Fibroblast of skin of right quadriceps (primary cell): ENCODE results near the gene SGCD.

Experiments
- DNase-seq: peaks from one replicate; pipeline ENCODE4 v3.0.0-alpha.2; 2013

Gene SGCD

DNA sequence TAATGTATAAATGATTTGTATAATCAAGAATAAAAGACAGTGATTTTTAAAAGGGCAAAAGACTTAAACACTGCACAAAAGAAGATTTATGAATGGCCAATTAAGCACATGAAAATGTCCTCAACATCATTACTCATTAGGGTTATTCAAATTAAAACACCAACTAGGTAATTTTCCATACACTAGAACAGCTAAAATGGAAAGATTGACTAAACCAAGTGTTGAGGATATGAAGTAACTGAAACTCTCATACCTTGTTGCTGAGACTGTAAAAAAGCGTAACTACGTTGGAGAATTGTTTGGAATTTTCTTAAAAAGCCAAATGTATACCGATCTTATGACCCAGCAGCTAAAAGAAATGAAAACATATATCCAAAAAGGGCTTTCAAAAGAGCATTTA is 144.9 kb downstream of the SGCD start:
- DNase-seq: no peak

- DNase-seq: peak; percentile 55
Observed at GRCh38 chr5:156473269-156473908, 146.4 kb downstream of the SGCD start.

DNA sequence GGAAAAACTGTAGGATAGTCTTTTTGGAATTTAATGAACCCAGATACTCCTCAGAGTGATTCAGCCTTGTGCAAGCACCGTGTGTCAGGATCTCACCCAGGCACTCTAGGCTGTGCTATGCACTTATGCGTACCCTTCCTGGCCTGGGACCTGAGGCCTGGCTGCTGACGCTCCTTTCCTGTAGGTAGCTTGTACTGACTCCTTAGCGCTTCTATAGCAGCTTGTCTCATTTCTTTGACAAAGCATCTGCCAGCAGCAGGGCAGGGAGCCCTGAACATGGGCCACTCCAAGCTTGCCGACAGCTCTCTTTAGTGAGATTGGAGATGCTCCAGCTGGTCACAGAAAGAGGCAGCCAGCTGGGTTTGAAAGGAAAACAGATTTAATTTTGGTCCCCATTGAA is 147.3 kb downstream of the SGCD start:
- peak; percentile 38 for DNase-seq

DNA sequence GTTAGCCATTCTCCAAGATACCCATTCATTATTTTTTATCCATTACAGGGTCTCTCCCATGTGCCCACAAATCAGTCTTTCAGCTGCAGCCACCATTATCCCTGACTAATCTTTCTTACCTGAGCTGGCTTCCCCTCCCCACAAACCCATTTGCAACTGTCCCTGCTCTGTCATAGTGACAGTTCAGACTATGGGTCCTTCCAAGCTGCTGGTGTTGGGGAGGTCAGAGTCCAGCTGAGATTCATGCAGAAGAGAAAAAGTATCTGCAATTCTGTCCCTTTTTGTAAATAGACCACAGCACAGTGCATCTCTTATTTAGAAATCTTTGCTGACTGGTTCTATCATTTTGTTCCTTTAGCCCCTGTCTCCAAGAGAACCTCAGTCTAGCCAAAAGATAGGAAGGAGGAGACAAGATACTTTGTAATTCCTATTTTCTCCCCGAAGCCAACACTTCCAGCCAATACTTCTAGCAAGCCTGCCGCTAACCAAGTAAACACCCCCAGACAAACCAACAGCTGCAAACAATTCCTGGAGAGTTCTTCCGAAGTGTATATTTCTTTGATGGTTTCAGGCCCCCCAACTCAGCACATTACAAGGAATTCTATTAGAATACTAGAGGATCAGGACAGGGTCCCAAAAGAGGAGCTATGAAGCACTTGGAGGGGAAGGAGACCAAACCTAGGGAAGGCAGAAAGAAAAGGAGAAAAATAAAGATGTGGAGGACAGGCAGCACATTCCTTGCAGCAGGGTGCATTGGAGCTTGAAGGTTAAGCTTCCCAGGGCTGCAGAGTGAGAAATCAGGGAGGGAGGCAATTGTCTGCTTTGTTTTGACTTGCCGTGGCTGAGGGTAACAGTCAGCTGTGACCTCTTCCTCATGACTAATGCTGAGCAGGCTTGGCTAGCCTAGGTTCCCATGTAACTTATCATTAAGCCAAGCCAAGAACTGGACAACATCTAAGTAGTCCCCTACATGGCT is 148.5 kb downstream of the SGCD start:
- DNase-seq: peak; percentile 79

DNA sequence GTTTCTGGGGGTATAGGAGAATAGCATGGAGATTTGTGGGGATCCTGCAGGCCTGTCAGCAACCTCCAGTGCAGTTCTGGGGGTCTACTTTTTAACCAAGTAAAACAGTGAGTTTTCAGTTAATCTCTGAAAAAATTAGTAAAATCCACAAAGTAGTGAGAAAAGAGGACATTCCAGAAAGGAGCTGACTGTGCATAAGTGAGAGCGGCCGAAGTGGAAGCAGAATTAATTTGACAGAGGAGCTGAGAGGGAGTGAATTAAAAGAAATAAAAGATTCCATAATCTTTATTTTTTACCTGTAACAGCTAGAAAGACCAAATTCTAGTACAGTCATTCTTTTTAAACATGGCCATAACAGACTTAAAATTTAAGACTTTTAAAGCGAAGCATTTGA is 149.2 kb downstream of the SGCD start:
- no peak for DNase-seq

DNA sequence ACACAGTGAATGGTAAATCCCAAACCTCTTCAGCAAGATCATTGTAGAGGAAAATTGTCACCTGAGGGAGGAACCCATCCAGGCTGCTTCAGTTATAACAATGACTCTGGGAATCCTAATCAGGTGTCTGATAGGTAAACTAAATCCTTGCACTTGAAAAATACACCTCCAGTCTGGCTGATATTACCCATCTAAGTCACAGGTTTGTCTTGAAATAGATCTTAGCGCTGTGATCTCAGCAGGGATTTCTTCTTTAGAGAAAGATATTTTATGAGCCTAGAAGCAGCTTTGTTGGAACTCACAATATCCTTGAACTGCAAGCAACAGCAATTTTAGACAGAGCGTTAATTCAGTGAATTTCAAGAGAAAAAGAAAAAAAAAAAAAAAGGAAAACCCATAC is 149.7 kb downstream of the SGCD start:
- no peak for DNase-seq

- DNase-seq: no peak
Observed at GRCh38 chr5:156477196-156477595, 150.2 kb downstream of the SGCD start.

- peak; percentile 83 for DNase-seq
Observed at GRCh38 chr5:156479849-156480248, 152.9 kb downstream of the SGCD start.

DNA sequence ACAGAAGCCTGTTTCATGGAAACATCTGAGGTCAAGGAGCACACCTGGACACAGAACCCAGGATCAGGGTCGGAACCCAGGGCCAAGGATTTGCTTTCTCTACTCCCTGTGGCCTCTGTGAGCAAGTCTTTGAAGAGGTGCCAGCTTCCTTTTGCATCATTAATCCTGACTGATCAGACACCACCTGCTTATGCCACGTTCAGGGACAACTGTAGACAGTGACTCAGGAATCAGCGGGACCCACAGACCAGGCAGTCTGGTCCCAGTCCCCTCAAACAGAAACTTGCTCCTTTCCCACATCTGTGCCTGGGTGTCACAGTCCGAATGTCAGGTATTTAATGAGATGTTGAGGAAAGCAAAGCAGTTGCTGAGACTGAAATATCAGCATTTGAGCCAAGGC is 154.8 kb downstream of the SGCD start:
- no peak for DNase-seq

GRCh38 chr5:156482818-156483217 is 155.9 kb downstream of the SGCD start:
- DNase-seq: no peak

GRCh38 chr5:156486394-156487238 is 159.7 kb downstream of the SGCD start:
- no peak for DNase-seq

- DNase-seq: no peak
Observed at GRCh38 chr5:156491766-156492165, 164.8 kb downstream of the SGCD start.

DNA sequence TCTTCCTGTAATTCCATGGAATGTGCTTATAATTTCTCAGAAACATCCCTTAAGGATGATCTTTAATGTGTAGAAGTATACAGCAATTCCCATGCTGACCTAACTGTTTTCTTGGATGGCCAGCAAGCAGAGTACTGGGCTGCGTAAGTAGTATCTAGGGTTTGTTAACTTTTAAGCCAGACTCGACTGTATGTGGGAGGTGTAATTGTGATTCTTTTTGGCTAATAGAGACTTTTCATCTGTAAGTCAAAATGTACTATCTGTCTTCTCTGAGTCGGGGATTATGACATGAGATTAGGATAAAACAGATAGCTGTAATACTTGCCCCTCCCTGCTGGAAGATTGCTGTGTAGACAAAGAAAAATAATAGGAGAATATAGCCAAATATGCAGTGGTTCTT is 169.3 kb downstream of the SGCD start:
- no peak for DNase-seq

- DNase-seq: peak; percentile 66
Observed at GRCh38 chr5:156497804-156498208, 170.8 kb downstream of the SGCD start.

DNA sequence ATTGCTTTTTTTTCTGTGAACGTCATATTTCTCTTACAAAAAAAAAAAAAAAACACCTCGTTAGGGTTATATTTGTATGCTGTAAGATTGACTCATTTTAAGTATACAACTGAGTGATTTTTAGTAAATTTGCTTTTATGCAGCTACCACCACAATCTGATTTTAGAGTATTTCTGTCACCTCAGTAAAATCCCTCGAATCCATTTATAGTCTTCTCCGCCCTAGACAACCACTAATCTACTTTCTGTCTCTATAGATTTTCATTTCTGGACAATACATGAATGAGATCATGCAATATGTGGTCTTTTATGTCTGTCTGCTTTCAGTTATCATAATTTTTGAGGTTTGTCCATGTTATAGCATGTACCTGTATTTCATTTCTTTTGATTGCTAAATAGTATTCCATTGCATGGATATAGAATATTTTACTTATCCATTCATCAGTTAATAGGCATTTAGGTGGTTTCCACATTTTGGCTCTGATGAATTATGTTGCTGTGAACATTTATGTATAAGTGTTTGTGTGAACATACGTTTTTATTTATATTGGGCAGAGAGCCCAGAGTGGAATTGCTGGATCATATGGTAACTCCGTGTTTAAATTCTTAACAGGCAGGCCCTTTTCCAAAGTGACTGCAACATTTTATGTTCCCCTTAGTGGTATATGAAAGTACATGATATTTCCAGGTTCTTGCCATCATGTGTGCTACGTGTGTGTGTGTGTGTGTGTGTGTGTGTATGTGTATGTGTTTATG is 171.4 kb downstream of the SGCD start:
- peak; percentile 73 for DNase-seq

GRCh38 chr5:156500755-156501154 is 173.8 kb downstream of the SGCD start:
- DNase-seq: no peak

GRCh38 chr5:156505101-156505500 is 178.1 kb downstream of the SGCD start:
- no peak for DNase-seq

DNA sequence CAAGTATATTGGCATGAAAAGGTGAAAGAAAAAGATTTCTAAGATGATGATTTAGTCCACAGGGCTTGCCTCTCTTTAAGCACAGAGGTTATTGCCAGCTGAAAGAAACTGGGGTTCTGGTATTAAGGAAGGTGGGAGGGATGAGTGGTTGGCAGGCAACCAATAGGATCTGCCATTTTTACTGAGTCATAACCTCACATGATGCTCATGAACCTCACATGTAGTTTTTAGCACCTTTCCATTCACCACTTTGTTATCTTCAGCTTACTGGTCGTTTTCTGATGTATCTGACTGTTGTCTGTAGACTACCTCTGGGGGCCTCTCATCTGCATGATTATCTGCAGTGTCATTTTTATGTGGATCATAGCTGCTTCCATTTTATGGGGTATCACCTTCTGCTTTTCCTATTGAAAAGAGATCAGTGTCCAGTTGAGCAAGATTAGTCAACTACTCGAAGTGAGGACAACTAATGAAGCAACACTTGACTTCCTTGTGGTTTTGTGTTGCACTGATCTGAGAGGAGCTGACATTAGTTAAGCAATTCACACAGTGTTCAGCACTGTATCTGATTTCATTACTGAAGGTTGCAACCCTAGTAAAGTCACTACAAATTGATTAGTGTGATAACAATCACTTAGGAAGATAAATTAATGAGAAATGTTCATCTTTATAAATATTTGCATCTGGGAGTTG is 186.3 kb downstream of the SGCD start:
- no peak for DNase-seq

- DNase-seq: no peak
Observed at GRCh38 chr5:156515121-156515520, 188.2 kb downstream of the SGCD start.

DNA sequence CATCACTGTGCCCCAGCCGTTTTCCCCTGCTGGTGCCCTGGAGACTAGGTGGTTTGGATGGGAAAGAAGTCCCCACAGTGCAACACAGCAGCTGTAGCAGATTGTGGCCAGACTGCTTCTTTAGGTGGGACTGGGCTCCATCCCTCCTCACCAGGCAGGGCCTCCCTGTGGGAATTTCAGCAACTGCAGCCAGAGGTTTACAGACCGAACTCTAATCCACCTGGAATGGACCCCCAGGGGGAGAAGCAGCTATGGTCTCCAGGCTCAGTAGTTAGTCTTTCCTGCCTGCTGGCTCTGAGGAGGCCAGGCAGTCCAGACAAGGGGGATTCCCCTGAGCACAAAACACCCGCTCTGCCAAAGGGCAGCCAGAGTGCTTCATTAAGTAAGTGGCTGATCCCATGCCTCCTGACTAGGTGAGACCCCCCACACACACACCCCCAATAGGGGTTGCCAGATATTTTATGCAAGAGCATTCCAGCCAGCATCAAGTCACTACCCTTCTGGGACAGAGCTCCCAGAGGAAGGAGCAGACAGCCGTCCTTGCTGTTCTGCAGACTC is 188.9 kb downstream of the SGCD start:
- no peak for DNase-seq
